Endometrial microvascular endothelial cells (primary cell): Measurements from ENCODE around the gene AURKB. TPM values are rescaled to one million over a fixed set of nuclear protein-coding genes. Genes with fewer than 3 reads are reported as not detected.

ENCODE experiments used
- total RNA-seq: library from RNA; depleted of rRNA; stranded (reverse); fragments of >200 nt; gene quantifications from one replicate; pipeline ENCODE4 v1.2.3, GENCODE V29; 2015; ENCODE audit errors: inconsistent ontology term

Gene AURKB
- total RNA-seq, 1 donor from 2014 or later = 100 TPM

Other genes starting within 250 kb of the AURKB start
- gene GUCY2D, start 208.0 kb downstream of the AURKB start, total RNA-seq = not detected
- gene ALOX15B, start 171.5 kb downstream of the AURKB start, total RNA-seq = not detected
- gene ALOX12B, start 122.9 kb downstream of the AURKB start, total RNA-seq = not detected
- 0.19 TPM for gene ALOXE3, start 92.1 kb downstream of the AURKB start, total RNA-seq
- gene HES7, start 86.5 kb downstream of the AURKB start, total RNA-seq = not detected
- gene PER1, start 58.2 kb downstream of the AURKB start, total RNA-seq = 20.4 TPM
- gene VAMP2, start 47.6 kb downstream of the AURKB start, total RNA-seq = 5.3 TPM
- gene TMEM107, start 34.2 kb downstream of the AURKB start, total RNA-seq = 34.0 TPM
- gene BORCS6, start 20.4 kb downstream of the AURKB start, total RNA-seq = 13.3 TPM
- gene CTC1, start 37.5 kb upstream of the AURKB start, total RNA-seq = 17.7 TPM
- 55.1 TPM for gene PFAS, start 38.7 kb upstream of the AURKB start, total RNA-seq
- 54.0 TPM for gene RANGRF, start 78.1 kb upstream of the AURKB start, total RNA-seq
- 2.9 TPM for gene SLC25A35, start 84.8 kb upstream of the AURKB start, total RNA-seq
- 64.0 TPM for gene ARHGEF15, start 99.7 kb upstream of the AURKB start, total RNA-seq
- gene ODF4, start 129.3 kb upstream of the AURKB start, total RNA-seq = not detected
- 3,476 TPM for gene RPL26, start 172.6 kb upstream of the AURKB start, total RNA-seq
- not detected for gene RNF222, start 187.3 kb upstream of the AURKB start, total RNA-seq
- gene NDEL1, start 225.3 kb upstream of the AURKB start, total RNA-seq = 63.9 TPM